ENCODE measurements around the gene GUCA2A.

The GUCA2A gene

DNA sequence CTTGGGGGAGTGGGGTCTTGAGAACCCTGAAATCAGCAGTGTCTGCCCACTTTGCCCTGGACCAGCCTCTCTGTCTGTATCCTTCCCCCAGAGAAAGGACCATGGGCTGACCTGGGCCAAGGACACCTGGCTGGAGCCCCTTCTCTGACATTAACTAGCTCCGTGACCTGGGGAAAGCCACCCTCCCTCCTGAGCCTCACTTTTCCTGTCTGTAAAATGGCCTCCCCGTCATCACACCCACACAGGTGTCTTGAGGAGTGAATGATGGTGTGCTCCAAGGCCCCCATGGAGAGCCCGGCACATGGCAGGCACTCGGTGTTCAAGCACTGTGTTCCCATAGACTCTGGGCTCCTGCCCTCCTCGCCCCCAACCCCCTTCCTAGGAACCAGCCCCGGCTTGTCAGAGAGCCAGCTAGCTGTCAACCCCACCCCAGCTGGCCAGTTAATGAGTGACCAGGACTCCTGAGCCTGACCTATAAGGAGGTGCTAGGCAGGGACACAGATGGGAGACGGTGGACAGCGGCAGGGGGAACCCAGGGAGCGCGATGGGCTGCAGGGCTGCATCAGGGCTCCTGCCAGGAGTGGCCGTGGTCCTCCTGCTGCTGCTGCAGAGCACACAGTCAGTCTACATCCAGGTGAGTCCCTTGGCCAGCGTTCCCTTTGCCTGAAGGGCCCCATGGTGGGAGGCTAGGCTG lies 11.5 kb downstream of the GUCA2A start, which contains the start of gene GUCA2B:
GUCA2B (plus strand) TSS at position 504 of the 694 bp plus-strand sequence; CDS start at position 545, 41 bp downstream.
- DNase-seq, result no peak

DNA sequence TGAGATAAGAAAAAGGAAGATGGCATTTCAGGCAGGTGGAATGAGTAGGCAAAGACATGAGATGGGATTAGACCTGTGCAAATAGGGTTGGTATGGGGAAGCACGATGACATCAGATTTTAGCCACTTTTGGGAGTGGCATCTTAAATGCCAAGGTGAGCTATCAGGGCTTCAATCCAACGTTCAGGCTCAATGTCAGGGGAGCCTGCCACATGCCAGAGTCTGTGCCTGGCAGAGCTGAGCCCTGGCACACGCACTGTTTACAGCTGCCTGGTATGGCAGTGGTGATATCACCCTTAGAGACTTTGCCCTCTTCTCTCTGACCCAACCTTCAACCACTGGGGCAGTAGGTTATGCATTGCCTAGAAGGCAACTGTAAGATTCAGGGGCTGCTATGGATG lies 12.4 kb downstream of the GUCA2A start:
- no peak for DNase-seq

DNA sequence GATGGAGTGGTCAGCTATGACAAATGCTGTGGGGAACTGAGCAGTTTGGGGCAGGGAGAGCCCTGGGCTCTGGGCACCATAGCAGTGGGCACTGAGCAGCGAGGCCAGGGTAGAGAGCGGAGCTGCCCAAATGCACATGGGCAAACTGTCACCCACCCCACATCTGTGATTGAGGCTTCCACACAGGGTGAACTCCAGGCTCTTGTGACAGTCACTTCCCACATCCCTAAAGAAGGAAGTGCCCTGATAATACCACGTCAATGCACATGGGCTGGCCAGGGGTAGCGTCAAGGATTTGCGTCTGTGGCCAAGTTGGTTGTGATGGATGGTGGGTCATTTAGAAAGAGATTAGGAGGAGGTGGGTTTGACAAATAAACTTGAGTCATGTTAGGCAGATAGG lies 13.9 kb downstream of the GUCA2A start:
- no peak for DNase-seq

GRCh38 chr1:42148166-42148565 lies 16.4 kb downstream of the GUCA2A start:
- no peak for DNase-seq

- peak in 1 of 2 experiments; percentile 69 for DNase-seq
These were observed 17.8 kb downstream of the GUCA2A start for GRCh38 chr1:42146626-42147320.

GRCh38 chr1:42145764-42146625 lies 18.6 kb downstream of the GUCA2A start:
- no peak for DNase-seq

- DNase-seq, result no peak
These were observed 19.2 kb downstream of the GUCA2A start for GRCh38 chr1:42145389-42145716.

DNA sequence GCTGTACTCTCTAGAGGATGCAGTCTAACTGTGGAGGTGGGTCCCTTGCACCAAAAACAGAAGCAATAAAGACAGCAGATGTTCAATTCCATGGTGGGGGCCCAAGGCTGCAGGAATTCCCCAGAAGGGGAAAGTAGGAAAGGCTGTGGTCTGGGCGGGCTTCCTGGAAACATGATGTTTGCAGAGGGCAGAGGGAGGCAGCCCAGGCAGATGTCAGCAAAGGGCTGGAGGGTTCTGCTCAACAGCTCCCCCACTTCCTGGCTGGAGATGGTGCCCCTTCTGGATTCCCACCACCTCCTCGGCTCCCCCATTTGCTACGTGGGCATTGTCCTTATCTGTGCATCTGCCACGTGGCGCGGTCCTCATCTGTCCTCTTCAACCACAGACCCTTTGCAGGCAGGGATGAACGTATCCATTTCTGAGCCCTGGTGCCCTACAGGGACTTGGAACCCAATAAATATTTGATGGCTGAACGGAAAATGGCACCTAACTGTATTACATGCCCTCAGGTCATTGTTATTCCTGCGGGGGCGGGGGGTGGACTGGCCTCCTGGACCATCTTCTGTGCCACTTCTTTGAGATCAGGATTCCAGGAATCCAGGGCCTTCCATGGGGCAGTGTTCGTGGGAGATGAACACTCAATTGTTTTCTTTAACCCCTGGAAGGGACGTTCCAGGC lies 19.7 kb downstream of the GUCA2A start:
- DNase-seq, result no peak

DNA sequence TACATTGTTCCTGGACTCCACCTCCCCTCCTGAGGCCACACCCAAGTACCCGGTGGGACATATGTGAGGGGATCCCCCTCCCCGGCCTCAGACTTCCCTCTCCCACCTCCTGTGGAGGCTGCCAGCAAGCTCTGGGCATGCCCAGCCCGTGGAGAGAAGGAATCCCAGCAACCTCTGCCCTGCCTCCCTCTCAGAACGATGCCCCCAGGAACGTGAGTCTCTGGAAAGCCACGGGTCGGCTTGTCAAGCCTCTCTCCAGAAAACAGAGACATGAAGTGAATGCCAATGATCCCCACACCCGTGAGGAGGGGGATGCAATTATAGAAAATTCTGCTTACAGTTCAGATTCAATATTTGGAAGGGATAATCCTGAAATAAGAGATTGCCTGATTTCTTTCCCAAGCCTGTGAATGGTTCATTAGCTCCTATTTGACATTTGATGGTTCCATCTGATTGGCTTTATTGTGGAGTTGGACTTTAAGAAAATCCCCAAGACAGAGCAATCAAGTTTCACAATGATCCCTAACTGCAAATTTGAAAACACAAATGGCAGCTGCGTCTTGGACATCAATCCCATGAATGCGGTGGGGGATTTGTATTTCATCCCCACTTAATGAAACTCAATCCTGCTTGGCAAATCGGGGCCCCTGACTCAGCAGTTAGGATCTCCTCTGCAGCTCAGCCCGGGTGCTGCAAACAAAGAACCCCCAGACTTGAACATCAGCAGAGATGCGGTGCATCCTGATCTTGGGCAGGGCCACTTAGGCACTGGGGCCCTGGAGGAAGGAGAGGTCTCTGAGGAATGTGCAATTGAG lies 20.4 kb downstream of the GUCA2A start:
- DNase-seq, result no peak

DNA sequence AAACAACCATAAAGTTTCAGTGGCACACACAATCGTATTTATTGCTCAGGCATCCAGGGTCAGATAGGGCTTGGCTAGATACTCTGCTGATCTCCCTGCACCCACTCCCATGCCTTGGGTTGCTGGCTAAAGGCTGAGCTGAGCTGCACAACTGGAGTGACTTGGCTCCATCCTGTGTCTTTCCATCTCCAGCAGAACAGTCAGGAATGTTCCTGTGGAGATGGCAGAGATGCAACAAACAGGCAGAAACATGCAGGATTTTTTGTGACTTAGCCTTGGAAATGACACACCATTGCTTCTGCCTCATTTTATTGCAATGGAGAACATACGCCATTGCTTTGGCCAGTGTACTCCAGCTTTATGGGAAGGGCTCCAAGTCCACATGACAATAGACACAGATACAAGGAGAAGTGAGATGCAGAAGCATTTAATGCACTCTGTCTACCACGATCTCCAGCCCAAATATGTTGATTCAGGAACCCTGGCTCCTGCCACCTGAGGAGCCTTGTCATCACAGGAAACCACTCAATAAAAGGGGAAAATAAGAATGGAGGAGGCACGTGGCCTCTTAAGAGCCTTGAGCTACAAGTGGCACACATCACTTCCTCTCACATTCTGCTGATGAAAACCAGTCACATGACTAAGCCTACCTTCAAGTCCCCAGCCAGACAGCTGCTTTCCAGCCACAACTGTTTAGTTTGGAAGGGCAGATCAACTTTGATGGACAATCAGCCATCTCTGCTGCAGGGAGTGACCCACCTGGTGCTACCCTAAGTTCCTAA lies 21.5 kb downstream of the GUCA2A start:
- DNase-seq, result no peak

DNA sequence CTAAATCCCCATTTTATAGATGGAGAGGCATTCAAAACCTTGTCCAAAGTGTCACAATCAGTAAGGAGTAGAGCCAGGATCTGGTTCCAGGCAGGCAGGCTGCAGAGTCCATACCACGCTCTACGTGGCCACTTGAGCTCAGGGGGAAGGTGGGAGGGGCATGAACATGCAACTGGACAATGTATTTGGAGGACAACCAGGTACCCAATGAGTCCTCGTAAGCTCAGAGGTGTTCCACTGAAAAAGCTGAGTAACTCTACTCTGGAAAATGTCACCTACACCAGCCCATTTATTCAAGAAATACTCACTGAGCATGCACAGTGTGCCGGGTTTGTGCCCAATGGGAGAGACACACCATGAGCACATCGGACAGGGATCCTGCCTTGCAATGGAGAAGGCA lies 22.6 kb downstream of the GUCA2A start:
- no peak for DNase-seq

DNA sequence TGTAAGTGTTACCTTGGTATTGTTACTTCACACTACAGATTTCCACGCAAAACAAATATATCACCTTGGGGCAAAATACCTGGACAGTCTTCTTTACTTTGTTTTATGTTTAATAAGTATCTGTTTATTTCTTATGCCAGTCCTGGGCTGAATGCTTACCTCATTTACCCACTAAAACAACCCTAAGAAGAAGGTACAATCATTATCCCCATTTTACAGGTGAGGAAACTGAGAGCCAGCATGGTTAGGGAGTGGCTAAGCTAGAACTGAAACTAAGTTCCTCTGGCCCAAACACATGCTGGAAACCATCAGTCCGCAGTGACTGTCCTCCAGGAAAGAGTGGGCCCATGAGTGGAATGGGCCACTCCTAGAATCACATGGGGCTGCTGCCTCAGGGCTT lies 24.4 kb downstream of the GUCA2A start:
- no peak for DNase-seq

DNA sequence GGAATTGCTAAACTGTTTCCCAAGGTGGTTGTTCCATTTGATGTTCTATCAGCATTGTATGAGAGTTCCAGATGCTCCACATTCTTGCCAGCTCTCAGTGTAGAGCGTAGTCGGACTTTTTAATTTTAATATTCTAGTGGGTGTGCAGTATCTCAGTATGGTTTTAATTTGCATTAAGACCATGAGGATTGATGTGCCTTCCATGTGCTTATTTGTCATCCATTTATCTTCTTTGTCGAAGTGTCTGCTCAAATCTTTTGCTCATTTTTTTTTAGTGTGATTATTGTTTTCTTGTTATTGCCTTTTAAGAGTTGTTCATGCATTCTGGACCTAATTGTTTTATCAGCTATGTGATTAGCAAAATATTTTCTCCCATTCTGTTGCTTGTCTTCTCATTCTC lies 25.1 kb downstream of the GUCA2A start:
- DNase-seq, result no peak

DNA sequence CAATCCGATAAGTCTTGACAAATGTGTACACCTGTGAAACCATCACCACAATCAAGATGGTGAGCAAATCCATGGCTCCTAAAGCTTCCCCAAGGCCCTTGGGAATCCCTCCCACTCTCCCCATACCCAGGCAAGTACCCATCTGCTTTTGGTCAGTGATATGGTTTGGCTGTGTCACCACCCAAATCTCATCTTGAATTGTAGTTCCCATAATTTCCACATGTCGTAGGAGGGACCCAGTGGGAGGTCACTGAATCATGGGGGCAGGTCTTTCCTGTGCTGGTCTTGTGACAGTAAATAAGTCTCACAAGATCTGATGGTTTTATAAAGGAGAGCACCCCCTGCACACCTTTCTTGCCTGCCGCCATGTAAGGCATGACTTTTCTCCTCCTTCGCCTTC lies 26.0 kb downstream of the GUCA2A start:
- DNase-seq, result no peak

- no peak for DNase-seq
These were observed 26.8 kb downstream of the GUCA2A start for GRCh38 chr1:42137766-42138165.

DNA sequence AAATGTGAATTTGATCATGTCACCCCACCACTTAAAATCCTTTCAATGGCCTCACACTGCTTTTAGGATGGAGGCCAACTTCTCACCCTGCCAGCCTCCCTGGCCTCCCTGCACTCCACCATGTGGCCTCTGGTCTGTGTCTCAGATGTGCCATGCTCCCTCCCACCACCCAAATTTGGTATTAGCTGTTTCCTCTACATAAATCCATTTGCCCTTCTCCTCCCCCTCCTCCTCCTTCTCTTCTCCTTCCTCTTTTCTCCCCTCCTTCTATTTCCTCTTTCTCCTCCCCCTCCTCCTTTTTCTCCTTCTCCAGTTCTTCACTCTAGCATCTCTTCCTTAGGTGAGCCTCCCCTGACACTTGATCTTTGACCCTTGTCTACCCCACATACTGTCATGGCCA lies 28.1 kb downstream of the GUCA2A start:
- DNase-seq, result no peak

DNA sequence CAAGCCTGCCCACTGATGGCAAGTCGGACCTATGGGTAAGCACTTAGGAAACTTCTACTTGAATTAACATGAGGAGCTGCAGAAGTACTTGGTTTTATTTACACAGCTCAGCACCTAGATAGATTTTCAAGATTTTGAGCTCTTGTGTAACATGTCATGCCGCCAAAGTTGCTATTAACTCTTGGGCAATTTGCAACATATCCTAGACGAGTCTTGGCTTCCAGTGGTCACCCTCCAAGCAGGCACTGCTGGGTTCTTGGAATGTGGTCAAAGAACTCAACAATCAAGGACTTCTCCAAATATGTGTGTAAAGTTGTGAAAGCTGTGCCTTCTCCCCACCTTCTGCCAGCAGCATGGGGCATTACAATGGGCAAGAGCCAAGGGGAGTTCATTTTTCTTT lies 29.1 kb downstream of the GUCA2A start:
- no peak for DNase-seq

- no peak for DNase-seq
These were observed 30.6 kb downstream of the GUCA2A start for GRCh38 chr1:42133809-42134526.

DNA sequence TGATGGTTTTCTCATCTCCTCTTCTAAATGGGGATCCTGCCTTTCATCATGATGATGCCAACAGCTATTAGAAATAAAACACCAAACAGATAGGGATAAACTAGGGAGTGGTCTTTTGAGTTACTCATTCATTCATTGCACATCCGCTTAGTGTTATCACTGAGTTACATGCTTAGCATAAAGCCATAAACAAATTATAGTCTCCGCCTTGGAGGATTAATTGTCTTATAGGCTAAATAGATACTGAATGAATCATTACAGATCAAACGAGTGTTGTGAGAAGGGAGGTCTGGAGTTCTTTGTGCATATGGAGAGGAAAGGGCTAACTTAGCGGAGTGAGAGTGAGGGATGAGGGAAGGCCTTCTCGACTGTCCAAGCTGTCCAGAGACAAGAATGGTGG lies 31.2 kb downstream of the GUCA2A start:
- DNase-seq, result no peak

GRCh38 chr1:42130061-42130660 lies 34.4 kb downstream of the GUCA2A start:
- DNase-seq, result no peak
